Measurements from ENCODE around the gene PPP1R18. TPM values are rescaled to one million over a fixed set of nuclear protein-coding genes. Genes with fewer than 3 reads are reported as not detected.

Gene PPP1R18
- total and polyA plus RNA-seq, 9 of the 15 experiments (the other 6 are each of a cell fraction or from before 2014, with no cell fraction given): 12.0 to 99.2 (median 42.6) TPM

DNA sequence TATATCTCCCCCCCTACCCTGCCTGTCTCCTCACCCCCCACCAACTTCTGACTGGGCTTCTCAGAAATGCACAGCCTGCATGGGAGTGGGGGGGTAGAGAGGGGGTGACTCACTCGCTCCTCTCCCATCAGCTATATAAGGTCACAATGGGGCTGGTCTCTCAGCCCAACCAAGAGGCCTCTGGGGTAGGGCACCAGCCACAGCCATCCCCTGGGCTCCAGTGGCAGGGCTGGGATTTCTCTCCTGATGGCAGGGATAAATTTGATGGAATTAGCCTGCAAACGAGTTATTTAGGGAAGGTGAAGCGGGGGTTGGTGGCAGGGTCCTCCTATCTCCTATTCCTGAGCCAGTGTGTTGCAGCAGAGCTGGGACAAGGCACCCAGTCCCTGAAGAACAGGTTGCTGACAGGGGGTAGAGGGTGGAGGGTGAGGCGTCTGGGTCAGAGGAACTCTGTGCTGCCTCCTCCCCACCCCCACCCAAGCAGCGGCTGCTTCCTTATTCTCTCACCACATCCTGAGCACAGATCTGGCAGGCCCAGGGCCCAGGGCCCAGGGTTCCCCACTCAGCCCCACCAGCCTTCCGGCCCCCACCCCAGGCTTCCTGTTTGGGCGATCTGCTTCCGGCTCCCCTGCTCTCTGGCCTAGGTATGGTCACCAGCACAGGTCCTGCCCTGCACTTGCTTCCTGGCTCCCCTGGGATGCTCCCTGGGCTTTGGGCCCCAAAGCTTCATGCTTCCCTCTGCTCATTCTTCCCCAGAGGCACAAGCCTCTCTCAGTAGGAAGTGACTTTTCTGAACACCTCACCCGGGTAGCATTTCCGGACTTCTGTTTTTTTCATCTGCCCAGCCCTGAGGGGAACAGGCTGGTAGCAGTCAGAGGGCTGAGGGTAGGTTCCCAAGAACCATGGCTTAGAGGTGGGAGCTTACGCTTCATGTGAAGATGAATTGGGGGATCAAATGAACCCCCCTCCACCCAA, 4.0 kb downstream of the PPP1R18 start (continued):
- TF ChIP-seq KDM5B (IDR thresholded peaks at IDR 0.05; ENCODE audit: insufficient replicate concordance, low read depth, low read length): peak; percentile 80
- TF ChIP-seq, protein P1, sequence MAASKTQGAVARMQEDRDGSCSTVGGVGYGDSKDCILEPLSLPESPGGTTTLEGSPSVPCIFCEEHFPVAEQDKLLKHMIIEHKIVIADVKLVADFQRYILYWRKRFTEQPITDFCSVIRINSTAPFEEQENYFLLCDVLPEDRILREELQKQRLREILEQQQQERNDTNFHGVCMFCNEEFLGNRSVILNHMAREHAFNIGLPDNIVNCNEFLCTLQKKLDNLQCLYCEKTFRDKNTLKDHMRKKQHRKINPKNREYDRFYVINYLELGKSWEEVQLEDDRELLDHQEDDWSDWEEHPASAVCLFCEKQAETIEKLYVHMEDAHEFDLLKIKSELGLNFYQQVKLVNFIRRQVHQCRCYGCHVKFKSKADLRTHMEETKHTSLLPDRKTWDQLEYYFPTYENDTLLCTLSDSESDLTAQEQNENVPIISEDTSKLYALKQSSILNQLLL (CRISPR knock-in tag; IDR thresholded peaks at IDR 0.05; ENCODE audit: borderline replicate concordance): no peak
- TF ChIP-seq ZNF583 (CRISPR knock-in tag; IDR thresholded peaks at IDR 0.05): no peak; the same call in 1 of the 2 replicates
- TF ChIP-seq, protein P2, sequence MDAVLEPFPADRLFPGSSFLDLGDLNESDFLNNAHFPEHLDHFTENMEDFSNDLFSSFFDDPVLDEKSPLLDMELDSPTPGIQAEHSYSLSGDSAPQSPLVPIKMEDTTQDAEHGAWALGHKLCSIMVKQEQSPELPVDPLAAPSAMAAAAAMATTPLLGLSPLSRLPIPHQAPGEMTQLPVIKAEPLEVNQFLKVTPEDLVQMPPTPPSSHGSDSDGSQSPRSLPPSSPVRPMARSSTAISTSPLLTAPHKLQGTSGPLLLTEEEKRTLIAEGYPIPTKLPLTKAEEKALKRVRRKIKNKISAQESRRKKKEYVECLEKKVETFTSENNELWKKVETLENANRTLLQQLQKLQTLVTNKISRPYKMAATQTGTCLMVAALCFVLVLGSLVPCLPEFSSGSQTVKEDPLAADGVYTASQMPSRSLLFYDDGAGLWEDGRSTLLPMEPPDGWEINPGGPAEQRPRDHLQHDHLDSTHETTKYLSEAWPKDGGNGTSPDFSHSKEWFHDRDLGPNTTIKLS (IDR thresholded peaks at IDR 0.05; ENCODE audit: borderline replicate concordance, low read depth): no peak; the same call in 1 of the 2 replicates
- TF ChIP-seq ZFX (CRISPR knock-in tag; IDR thresholded peaks at IDR 0.05): peak; percentile 61
- TF ChIP-seq MTA1 (IDR thresholded peaks at IDR 0.05; ENCODE audit: borderline replicate concordance): no peak
- no peak for TF ChIP-seq ARID2 (IDR thresholded peaks at IDR 0.05)
- peak; percentile 77 for TF ChIP-seq CCNT2 (IDR thresholded peaks at IDR 0.05; ENCODE audit: borderline replicate concordance, extremely low read depth, insufficient read length, low read depth, low read length)
- TF ChIP-seq ZKSCAN3 (CRISPR knock-in tag; IDR thresholded peaks at IDR 0.05): no peak
- no peak for TF ChIP-seq SRSF1 (IDR thresholded peaks at IDR 0.05; ENCODE audit: low read depth, low read length)
- no peak for TF ChIP-seq ZNF830 (CRISPR knock-in tag; IDR thresholded peaks at IDR 0.05)
- peak in 1 of 2 experiments; percentile 51; a peak in 3 of 4 replicates for TF ChIP-seq NRF1 (conservative IDR thresholded peaks at IDR 0.05 in 1 of 2, IDR thresholded peaks at IDR 0.05 in 1 of 2)
- TF ChIP-seq, protein P3, sequence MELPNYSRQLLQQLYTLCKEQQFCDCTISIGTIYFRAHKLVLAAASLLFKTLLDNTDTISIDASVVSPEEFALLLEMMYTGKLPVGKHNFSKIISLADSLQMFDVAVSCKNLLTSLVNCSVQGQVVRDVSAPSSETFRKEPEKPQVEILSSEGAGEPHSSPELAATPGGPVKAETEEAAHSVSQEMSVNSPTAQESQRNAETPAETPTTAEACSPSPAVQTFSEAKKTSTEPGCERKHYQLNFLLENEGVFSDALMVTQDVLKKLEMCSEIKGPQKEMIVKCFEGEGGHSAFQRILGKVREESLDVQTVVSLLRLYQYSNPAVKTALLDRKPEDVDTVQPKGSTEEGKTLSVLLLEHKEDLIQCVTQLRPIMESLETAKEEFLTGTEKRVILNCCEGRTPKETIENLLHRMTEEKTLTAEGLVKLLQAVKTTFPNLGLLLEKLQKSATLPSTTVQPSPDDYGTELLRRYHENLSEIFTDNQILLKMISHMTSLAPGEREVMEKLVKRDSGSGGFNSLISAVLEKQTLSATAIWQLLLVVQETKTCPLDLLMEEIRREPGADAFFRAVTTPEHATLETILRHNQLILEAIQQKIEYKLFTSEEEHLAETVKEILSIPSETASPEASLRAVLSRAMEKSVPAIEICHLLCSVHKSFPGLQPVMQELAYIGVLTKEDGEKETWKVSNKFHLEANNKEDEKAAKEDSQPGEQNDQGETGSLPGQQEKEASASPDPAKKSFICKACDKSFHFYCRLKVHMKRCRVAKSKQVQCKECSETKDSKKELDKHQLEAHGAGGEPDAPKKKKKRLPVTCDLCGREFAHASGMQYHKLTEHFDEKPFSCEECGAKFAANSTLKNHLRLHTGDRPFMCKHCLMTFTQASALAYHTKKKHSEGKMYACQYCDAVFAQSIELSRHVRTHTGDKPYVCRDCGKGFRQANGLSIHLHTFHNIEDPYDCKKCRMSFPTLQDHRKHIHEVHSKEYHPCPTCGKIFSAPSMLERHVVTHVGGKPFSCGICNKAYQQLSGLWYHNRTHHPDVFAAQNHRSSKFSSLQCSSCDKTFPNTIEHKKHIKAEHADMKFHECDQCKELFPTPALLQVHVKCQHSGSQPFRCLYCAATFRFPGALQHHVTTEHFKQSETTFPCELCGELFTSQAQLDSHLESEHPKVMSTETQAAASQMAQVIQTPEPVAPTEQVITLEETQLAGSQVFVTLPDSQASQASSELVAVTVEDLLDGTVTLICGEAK (IDR thresholded peaks at IDR 0.05): peak; percentile 94
- TF ChIP-seq, protein P3 (CRISPR knock-in tag; IDR thresholded peaks at IDR 0.05): no peak
